BE2C (cell line): ENCODE measurements around the gene CBX3.

Experiments used
- DNase-seq: peaks from one replicate; pipeline ENCODE4 v3.0.0-alpha.2; 2020
- H3K27me3 ChIP-seq: fragments of 250-450 bp; sonication (Bioruptor Pico); 2 replicates; pipeline ENCODE4 v1.5.1; 2020; ENCODE audit warnings: mild to moderate bottlenecking
- H3K36me3 ChIP-seq: fragments of 250-450 bp; sonication (Bioruptor Pico); 2 replicates; pipeline ENCODE4 v1.5.1; 2020; ENCODE audit warnings: mild to moderate bottlenecking
- H3K4me1 ChIP-seq: fragments of 250-450 bp; sonication (Bioruptor Pico); 2 replicates; pipeline ENCODE4 v1.5.1; 2020
- H3K4me3 ChIP-seq: 2 replicates; pipeline ENCODE4 v1.5.1; 2011; ENCODE audit warnings: low read depth, low read length
- H3K9me3 ChIP-seq: fragments of 250-450 bp; sonication (Bioruptor Pico); 2 replicates; pipeline ENCODE4 v1.5.1; 2020
- TF ChIP-seq, protein P1 (sequence below): IDR thresholded peaks from 2 replicates; pipeline ENCODE4 v1.5.1; 2012; ENCODE audit warnings: mild to moderate bottlenecking, low read depth, low read length

Gene CBX3

DNA sequence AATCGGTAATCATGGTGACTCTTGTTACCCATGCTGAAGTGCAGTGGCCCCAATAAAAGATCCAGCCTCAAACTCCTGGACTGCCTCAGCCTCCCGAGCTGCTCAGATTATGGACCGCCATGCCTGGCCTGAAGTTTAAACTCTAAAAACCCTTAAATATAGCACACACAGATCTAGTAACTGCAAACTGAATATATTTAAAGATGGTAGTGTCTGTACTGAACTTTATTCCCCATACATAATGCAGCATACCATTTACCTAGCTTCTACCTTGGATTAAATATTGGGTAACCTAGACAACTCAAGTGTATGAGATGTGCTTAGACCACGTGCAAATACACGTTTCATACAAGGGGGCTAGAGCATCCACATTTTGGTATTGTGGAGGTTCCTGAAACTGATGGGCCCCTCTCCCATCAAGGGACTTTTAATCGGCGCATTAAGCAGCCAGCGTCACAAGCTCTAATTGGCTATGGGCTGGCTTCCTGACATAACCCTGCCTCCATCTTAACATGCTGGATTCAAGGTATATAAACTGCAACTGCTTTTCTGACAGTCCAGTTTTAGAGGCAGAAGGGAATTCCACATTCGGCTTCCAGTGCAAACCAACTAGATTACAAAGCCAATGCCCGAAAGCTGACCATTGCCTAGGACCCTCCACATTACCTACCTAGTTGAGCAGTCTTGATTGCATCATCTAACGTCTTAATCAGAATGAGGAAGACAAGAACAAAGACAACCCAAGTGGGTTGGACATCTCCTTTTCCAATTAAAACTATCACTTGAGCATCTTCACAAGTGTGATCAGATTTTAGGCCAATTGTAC is 14.0 kb upstream of the CBX3 start:
- H3K4me1 ChIP-seq = peaks cover 3% of the 10 kb centered on the region
- peaks cover 3% of the 10 kb centered on the region for H3K27me3 ChIP-seq
- H3K4me3 ChIP-seq = no peak overlapping the region

DNA sequence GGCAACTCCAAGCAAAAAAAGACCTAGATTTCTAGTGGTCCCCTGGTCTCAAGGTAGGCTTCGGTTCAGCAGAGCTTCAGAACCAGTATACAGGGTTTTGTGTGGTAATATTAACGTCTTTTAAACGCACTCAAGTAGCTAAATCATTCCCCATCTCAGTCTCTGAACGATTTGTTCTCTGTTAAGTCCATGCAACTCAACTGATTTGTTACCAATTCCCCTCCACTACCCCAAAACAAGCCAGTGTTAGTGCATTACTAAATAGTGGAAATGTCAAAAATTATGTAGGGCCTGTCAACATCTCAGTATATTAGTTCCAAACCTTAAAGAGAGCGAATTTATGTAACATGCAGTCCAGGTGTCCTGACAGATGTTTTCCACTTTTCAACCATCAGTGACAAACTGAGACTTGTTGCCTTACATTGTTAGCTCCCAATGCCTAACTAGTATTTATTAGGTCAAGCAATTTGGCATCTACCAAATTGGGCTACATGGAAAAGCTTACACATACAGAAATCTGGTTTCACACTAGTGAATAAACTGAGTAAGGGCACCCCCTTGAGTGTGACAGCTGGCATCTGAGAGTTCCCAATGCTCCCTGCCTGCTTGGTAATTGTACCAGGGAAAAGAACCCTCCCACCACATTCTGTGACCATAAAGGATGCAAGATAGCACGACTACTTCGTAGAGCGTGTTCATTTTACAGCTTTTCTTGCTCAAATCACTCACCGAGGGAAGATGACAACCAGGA is 13.2 kb upstream of the CBX3 start:
- H3K36me3 ChIP-seq = peaks cover 64% of the 10 kb centered on the region

More for the DNA sequence above, 14.0 kb upstream of the CBX3 start:
- Histone ChIP-seq H3K9me3 (no peaks in the 10 kb centered on the region), H3K36me3 (peaks cover 56% of the 10 kb centered on the region)
- TF ChIP-seq, protein P1, sequence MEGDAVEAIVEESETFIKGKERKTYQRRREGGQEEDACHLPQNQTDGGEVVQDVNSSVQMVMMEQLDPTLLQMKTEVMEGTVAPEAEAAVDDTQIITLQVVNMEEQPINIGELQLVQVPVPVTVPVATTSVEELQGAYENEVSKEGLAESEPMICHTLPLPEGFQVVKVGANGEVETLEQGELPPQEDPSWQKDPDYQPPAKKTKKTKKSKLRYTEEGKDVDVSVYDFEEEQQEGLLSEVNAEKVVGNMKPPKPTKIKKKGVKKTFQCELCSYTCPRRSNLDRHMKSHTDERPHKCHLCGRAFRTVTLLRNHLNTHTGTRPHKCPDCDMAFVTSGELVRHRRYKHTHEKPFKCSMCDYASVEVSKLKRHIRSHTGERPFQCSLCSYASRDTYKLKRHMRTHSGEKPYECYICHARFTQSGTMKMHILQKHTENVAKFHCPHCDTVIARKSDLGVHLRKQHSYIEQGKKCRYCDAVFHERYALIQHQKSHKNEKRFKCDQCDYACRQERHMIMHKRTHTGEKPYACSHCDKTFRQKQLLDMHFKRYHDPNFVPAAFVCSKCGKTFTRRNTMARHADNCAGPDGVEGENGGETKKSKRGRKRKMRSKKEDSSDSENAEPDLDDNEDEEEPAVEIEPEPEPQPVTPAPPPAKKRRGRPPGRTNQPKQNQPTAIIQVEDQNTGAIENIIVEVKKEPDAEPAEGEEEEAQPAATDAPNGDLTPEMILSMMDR = no peak
- no peak for DNase-seq

DNA sequence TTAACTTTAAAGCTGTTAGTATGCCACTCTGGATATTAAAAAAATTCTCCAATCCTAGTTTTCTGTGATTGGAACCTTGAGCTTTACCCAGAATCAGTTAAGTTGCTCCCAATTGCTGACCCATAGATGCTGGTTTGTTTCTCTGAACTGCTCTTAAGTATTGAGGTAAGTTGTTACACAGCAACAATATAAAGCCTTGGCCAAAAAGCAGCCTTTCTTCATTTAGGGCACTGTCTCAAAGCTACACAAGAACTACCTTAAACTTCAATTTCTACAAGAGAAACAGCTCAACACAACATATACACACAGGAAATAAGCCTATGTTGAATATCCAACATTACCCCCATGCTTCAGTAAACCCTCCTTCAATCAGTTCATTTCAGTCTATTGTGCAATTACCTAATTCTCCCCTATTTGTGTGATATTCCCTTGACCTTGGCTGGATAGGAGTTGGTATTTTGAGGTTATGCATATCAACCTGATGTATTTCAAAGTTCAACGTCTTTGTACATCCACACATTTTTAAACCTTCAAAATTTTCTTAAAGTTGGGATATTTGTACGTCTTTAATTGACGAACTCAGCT is 12.5 kb upstream of the CBX3 start:
- Histone ChIP-seq H3K27me3 (peaks cover 3% of the 10 kb centered on the region), H3K36me3 (peaks cover 71% of the 10 kb centered on the region), H3K9me3 (no peaks in the 10 kb centered on the region), H3K4me3 (no peak overlapping the region), H3K4me1 (peaks cover 11% of the 10 kb centered on the region)
- DNase-seq = no peak
- TF ChIP-seq, protein P1 = no peak

More for the DNA sequence above, 13.2 kb upstream of the CBX3 start:
- TF ChIP-seq, protein P1 = no peak
- peaks cover 5% of the 10 kb centered on the region for H3K4me1 ChIP-seq
- H3K4me3 ChIP-seq = no peak overlapping the region
- no peak for DNase-seq
- peaks cover 3% of the 10 kb centered on the region for H3K27me3 ChIP-seq
- H3K9me3 ChIP-seq = no peaks in the 10 kb centered on the region

DNA sequence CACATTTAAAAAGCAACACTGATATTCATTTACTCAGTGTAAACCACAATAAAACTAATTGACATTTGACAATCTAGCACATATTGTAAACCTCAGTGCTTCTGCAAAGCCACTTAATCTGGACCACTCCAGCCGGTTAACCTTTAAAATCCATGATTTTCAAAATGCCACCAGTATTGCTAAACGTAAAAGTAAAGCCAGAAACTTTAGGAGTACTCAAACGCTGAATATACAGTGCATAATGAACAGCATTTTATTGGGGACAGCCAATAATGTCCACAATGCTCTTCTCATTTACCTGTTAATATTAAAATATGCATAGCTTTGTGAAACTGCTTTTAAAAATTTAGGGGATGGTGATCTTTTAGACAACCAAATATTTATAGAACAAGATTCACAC is 11.8 kb upstream of the CBX3 start:
- TF ChIP-seq, protein P1 = no peak
- DNase-seq = no peak
- H3K4me3 ChIP-seq = no peak overlapping the region
- H3K4me1 ChIP-seq = peaks cover 15% of the 10 kb centered on the region
- peaks cover 3% of the 10 kb centered on the region for H3K27me3 ChIP-seq
- no peaks in the 10 kb centered on the region for H3K9me3 ChIP-seq
- H3K36me3 ChIP-seq = peaks cover 77% of the 10 kb centered on the region

DNA sequence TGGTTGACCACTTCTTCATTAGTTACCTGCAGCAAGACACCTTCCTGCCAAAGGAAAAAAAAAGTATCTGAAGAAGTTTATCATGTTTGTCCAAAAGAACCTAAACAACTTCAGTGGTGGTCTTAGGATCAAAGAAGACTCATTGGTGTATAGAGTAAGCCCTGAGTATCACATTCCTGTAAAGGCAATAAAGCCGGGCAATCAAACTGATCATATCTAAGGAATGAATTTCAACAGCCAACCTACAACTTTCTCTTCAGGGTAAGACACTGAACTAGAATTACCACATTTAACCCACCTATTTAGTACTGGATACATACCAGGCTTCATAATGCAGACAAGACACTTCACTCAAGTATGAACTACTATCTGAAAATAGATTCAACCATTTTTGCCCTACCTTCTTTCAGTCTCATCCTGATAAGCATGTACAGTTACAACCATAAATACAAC is 11.1 kb upstream of the CBX3 start:
- Histone ChIP-seq H3K36me3 (peaks cover 85% of the 10 kb centered on the region), H3K4me1 (peaks cover 15% of the 10 kb centered on the region), H3K4me3 (no peak overlapping the region), H3K27me3 (peaks cover 3% of the 10 kb centered on the region), H3K9me3 (no peaks in the 10 kb centered on the region)
- DNase-seq = no peak
- TF ChIP-seq, protein P1 = no peak
